OCI-LY3 (cell line): ENCODE measurements around the gene CCSER1.

ENCODE experiments used
- EZH2phosphoT487 ChIP-seq: fragments of 200-600 bp; shearing (Covaris generic); IDR thresholded peaks from 2 replicates; pipeline ENCODE4 v1.6.1; 2018; ENCODE audit warnings: antibody characterized with exemption, mixed run types, low read depth
- TF ChIP-seq, protein P1 (sequence below): fragments of 200-600, 300-600 bp; sonication (generic); IDR thresholded peaks from 2 replicates; pipeline ENCODE4 v1.5.1; 2014; ENCODE audit warnings: antibody characterized with exemption, low read length, low read depth

DNA sequence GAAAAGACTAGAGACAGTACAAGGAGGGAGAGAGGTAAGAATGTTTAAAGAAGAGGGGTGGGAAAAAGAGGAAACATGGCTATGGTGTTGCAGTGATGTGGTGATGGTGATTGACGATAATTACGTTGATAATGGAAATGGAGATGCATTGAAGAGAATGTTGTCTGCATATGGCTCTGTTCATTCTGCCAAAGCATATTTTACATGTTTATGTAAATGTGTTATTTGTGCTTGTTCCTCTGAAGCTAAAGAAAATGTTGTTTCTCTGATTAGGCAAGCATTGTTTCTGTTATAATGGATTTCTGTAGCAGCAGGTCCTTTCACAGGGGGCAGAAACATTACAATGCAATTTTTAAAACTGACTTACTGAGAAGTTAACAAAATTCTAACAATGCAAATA, 958.8 kb downstream of the CCSER1 start:
- TF ChIP-seq, protein P1, sequence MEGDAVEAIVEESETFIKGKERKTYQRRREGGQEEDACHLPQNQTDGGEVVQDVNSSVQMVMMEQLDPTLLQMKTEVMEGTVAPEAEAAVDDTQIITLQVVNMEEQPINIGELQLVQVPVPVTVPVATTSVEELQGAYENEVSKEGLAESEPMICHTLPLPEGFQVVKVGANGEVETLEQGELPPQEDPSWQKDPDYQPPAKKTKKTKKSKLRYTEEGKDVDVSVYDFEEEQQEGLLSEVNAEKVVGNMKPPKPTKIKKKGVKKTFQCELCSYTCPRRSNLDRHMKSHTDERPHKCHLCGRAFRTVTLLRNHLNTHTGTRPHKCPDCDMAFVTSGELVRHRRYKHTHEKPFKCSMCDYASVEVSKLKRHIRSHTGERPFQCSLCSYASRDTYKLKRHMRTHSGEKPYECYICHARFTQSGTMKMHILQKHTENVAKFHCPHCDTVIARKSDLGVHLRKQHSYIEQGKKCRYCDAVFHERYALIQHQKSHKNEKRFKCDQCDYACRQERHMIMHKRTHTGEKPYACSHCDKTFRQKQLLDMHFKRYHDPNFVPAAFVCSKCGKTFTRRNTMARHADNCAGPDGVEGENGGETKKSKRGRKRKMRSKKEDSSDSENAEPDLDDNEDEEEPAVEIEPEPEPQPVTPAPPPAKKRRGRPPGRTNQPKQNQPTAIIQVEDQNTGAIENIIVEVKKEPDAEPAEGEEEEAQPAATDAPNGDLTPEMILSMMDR: no peak
- no peak for TF ChIP-seq EZH2phosphoT487
